Activated CD8-positive, alpha-beta memory T cell treated with anti-CD3 and anti-CD28 coated beads for 24 hours (primary cell): ENCODE results near the gene NLRP5.
"Not testable (repeated sequence)": the region's sequence is repeated elsewhere in the genome, so short reads cannot be mapped to it uniquely, and the experiment has no call there.

Experiments used
- DNase-seq: peaks from one replicate; pipeline ENCODE4 v3.0.0-alpha.2; 2020

NLRP5 gene

DNA sequence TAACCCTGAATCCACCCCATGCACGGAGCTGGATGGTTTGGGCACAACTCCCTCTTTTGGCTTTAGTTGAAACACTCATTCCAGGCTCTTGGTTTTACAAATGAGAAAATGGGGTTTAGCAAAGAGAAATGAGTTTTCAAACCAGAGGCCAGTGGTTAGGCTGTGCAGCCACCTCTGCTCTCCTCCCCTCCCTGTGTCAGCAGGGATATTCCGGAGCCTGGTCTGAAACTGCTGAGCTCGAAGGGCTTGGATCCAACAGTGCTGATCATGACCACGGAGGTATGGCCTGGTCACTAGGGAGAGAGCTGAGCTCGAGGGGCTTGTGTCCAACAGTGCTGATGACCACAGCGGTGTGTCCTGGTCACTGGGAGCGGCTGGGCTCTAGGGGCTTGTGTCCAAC lies 93.0 kb downstream of the NLRP5 start:
- no peak for DNase-seq

DNA sequence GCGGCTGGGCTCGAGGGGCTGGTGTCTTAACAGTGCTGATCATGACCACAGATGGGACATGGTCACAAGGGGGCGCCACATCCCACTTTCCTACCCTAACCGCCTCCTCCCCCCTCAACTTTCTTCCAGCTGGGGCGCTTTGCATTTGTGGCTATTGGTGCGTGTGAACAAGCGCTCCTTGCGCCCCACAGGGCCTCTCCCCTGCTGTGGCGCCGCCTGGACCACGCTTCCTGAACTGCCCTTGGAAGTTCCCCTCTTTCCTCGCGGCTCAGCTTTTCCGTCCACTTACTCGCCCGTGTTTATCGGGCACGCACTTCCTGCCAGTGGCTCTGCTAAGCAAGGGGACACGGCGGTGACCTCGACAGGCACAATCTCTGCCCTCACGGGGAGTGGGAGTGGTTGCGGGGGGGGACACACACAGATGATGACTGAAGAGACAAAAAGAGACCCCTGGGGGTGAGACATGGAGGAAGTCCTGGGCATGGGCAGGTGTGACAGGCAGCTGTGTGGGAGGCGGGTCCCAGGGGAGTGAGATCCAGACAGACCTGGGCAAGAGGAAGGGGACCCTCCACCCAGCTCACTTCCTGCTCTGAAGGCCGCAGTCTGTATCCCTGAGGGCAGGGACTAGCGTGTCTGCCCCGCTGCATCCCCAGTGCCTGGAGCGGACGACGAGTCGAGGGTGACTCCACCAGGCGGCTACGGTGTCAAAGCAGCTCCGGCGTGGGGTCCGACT lies 94.3 kb downstream of the NLRP5 start:
- DNase-seq: peak; percentile 85

DNA sequence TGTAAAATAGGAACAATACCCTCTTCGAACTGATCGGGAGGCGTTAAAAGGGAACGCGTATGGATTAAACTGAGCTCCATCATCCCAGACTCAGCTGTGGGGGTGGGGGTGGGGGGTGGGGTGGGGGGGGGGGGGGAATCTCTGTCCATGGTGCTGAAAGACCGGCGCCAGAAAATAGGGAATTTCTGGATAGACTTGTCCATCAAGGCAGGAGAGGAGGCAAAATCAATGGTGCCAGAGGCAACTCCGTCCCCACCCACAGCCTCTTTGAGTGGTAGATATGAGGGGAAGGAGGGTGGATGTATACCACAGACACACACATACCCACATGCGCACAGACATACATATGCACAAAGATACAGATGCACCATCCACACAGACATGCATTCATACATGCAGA lies 97.1 kb downstream of the NLRP5 start:
- DNase-seq: no peak

GRCh38 chr19:56084835-56085536 lies 98.4 kb downstream of the NLRP5 start:
- DNase-seq: no peak

GRCh38 chr19:56085571-56086275 lies 99.1 kb downstream of the NLRP5 start:
- DNase-seq: no peak

GRCh38 chr19:56086671-56087430 lies 100.3 kb downstream of the NLRP5 start:
- no peak for DNase-seq

DNA sequence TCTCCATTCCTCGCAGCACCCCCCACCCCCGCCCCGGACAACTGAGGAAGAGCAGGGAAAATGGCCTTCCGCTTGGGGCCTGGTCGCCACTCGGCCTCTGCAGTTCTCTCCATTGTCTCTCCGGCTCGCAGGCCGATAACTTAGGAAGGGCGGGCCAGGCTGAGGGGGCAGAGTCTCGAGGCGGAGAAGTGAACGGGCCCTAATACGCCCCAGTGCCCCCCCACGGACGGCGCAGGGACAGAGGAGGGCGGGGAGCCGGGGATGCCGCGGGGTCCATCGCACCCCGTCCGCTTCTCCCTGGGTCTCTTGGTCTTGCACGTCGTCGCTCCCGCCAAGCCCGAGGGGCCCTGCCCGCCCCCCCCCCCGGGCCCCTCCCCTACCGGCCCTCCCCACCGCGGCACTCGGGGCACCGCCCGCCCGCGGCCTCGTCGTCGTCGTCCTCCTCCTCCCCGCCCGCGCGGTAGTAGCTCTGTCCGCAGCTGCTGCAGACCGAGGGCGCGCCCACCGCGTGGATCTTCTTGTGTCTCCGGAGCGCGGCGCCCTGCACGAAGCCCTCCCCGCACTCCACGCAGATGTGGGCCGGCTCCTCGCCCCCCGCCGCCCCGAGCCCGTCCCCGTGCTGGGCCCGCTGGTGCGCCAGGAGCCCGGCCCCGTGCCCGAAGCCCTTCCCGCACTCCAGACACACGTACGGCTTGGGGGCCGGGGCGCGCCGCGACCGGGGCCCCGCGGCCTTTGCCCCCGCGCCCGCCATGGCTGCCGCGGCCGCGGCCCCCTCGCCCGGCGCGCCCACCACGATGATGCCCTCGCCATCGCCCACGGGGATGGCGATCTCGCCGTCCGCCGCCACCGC lies 101.3 kb downstream of the NLRP5 start:
- DNase-seq: no peak

DNA sequence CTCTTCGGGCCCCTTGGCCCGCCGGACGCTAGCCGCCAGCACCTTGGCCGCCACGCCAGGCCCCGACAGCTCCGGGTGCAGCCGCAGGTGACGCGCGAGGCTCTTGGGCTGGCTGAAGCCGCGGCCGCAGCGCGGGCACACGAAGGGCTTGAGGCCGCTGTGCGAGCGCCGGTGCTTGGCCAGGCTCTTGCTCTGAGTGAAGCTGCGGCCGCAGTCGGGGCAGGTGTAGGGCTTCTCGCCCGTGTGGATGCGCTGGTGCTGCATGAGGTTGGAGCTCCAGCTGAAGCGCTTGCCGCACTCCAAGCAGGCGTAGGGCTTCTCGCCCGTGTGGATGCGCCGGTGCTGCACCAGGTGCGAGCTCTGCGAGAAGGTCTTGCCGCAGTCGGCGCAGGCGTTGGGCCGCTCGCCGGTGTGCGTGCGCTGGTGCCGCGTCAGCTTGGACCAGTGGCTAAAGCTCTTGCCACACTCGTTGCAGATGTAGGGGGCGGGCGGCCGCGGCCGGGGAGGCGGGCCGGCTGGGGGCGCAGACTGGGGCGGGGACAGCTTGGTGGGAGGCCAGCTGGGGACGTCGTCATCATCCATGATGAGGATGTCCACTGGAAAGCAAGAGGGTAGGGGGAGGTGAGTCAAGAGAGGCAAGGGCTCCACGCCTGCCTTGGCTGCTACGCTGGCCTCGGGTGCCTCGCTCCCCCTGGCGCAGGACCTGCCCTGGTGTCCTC lies 102.1 kb downstream of the NLRP5 start:
- DNase-seq: no peak

DNA sequence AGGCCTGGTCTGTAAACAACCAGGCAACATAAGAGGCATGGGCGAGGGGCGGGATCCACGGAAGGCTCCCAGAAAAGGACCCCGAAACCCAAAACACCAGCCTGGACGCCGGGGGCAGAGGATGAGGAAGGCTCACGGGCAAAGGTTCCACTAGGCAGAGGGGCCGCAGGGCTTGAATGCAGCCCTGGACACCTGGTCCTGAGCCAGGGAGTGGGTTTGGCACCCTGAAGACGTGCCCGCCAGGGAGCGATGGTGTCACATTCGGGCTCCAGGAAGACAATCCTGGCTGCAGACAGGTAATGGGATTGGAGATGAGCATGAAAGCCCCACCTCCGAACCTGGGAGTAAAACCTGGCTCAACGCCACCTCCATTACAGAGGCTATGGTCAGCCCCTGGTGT lies 102.8 kb downstream of the NLRP5 start:
- DNase-seq: no peak

DNA sequence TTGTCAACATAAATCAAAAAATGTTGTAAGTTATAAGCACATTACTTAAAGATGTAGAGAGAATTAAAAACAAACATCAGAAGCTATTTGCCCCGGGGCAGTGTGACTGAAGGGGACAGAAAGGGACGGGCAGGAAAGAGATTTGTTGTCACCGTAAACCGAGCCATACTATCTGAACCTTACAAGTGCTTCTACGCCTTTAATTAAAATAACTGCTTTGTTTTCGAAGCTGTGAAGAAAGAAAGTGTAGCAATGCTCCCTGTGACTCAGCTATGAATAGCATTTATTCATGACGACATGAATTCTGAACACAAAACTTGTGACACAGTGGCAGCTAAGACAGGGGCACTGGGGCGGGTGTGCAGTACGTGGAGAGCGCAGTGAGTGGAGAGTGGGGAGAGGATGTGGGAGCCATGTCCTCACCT lies 104.5 kb downstream of the NLRP5 start:
- no peak for DNase-seq

DNA sequence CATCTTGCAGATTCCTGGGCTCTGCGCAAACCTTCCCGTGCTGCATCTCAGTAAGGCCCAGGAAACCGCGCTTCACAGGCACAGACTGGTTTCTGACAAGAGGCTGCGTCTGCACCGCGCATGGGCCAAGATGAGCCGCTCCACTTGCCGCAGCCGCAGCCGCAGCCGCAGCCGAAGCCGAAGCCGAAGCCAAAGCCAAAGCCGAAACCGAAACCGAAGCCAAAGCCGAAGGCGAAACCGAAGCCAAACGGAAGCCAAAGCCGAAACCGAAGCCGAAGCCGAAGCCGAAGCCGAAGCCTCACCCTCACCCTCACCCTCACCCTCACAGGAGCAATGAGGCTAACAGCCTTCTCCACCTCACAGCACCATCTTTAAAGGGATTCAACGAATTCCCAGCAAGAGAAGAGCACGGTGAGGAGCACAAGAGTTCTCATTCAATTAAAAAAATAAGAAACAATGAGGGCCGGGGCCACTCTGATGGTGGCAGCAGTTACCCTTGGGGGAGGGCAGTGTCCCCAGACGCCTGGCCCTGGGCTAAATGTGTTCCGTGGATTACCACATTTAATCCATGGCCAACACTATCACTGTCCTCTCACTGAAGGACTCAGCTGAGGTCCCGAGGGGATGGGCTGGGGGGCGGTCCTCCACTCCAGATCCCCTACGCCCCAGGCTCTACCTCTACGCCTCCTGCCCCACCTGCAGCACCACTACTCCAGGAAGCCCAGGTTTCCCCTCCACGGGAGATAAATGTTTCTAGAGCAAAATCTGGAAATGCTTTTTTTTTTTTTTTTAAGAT lies 105.4 kb downstream of the NLRP5 start:
- DNase-seq: no peak

- no peak for DNase-seq
Measured at GRCh38 chr19:56092685-56093631, 106.4 kb downstream of the NLRP5 start.

DNA sequence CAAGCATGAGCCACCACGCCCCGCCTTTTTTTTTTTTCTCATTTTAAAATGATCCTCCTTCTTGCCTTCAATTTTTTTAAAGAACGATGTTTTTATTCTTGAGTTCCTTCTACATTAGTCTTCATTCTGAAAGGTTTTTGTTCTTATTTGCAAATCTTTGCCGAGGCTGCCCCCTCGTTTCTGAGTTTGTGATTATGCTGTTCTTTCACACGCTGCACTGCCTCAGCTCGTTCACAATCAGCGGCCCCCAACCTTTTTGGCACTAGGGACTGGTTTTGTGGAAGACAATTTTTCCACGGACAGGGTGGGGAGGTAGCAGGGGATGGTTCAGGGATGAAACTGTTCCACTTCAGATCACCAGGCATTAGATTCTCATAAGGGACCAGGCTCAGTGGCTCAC lies 107.9 kb downstream of the NLRP5 start:
- no peak for DNase-seq

DNA sequence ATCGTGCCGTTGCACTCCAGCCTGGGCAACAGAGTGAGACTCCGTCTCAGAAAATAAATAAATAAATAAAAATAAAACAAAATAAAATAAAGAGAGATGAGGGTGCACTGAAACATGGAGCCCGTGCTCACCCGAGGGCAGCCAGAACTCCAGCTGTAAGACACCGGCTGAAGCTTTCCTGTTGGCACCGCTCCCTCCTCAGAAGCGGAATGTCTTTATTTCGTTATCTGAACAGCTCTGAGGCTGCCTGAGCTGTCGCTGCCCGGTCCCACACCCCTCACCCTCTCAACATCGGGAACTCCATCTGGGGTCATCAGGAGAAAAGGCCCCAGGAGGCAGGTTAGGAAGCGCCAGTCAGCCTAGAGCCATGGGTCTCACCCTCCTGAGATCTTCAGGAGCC lies 110.1 kb downstream of the NLRP5 start:
- DNase-seq: no peak

- no peak for DNase-seq
Measured at GRCh38 chr19:56097306-56097705, 110.7 kb downstream of the NLRP5 start.

DNA sequence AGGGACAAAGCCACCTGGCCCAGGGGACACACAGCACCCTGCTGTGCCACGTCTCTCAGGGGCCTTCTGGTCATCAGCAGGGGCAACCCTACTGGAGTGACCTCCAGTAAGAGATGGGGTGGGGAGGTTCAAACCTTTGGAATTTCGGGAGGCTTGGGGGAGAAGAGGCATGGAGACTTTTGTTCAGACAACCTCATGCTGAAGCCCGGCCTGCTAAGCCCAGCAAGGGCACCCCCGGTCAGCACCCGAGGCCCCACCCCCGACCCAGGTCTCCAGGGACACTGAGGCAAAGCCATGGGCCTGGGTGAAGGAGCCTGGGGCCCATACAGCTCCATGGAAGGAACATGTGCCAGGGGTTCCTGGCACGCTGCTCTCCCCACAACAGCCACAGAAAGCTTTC lies 111.2 kb downstream of the NLRP5 start:
- no peak for DNase-seq

- not testable (repeated sequence) for DNase-seq
Measured at GRCh38 chr19:56098237-56098636, 111.7 kb downstream of the NLRP5 start.

- DNase-seq: no peak
Measured at GRCh38 chr19:56098731-56099568, 112.4 kb downstream of the NLRP5 start.
